GM21529 (cell line): ENCODE results near the gene CHST12.
"Not testable (repeated sequence)": the region's sequence is repeated elsewhere in the genome, so short reads cannot be mapped to it uniquely, and the experiment has no call there.

ENCODE experiments used
- ATAC-seq: cut with Tn5 transposase; IDR thresholded peaks from one replicate; pipeline ENCODE4 v1.9.1; 2021; ENCODE audit not compliant: unreplicated experiment

Gene CHST12

GRCh38 chr7:2377492-2377891, 25.9 kb upstream of the CHST12 start:
- not testable (repeated sequence) for ATAC-seq

GRCh38 chr7:2378125-2378524, 25.3 kb upstream of the CHST12 start:
- ATAC-seq = not testable (repeated sequence)

GRCh38 chr7:2379161-2379560, 24.2 kb upstream of the CHST12 start:
- ATAC-seq = no peak

DNA sequence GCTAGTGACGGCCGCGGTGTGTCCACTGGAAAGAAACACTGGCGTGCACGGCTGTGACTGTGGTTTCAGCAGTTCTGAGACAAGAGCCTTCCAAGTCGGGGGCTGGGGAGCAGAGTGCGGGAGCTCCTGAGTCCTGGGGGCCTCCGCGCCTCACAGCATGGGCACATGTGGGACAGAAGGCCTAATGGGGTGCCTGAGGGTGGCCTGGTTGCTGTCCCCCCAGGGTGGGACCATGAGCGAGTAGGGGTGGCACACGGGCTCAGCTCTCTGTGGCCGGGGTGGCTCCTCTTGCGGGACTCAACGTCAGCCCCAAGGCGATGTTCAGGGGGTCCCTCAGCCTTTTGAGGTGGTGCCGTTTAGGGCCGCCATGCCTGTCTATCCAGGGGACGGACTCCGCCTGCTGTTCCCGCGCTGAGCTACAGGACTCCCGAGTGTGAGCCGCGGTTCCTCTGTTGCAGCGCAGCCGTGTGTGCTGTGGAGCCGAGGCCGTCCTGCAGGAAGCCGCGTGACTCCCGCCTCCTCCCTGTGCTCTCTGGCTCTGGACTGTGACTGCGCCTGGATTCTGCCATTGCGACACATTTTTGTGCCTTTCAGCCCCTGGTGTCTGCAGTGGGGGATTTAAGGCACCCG, 23.5 kb upstream of the CHST12 start:
- no peak for ATAC-seq

DNA sequence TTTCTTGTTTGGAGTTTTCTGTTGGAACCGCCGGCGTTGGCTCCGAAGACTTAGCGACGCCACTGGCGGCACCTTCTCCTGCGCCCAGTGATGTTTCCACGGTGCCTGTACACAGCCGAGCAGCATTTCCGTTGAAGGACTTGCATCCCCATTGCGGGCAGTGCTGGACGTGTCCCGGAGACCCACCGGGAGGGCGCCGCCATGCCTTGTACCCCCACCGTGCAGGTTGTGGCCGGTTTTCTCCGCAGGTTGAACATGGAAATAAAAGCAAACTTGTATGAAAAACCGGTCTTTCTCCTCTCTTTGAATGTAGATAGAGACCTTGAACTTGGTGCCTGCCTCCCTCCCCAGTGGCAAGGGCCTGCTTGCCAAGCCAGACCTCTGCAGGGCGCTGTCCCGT, 22.9 kb upstream of the CHST12 start:
- no peak for ATAC-seq

DNA sequence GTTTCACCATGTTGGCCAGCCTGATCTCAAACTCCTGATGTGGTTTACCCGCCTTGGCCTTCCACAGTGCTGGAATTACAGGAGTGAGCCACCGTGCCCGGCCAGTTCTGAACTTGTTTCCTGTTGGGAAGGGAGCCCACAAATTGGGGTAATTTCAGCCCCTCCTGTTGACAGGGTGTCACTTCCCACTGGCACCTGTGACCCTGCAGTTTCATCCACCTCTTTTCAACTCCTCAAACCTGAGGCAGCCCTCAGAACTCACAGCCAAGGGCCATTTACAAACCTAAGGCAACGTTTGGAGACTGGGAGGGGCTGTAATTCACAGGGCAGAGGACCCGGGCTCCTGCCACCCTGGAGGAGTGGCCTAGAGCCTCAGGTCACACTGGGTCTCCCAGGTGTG, 22.2 kb upstream of the CHST12 start:
- no peak for ATAC-seq

DNA sequence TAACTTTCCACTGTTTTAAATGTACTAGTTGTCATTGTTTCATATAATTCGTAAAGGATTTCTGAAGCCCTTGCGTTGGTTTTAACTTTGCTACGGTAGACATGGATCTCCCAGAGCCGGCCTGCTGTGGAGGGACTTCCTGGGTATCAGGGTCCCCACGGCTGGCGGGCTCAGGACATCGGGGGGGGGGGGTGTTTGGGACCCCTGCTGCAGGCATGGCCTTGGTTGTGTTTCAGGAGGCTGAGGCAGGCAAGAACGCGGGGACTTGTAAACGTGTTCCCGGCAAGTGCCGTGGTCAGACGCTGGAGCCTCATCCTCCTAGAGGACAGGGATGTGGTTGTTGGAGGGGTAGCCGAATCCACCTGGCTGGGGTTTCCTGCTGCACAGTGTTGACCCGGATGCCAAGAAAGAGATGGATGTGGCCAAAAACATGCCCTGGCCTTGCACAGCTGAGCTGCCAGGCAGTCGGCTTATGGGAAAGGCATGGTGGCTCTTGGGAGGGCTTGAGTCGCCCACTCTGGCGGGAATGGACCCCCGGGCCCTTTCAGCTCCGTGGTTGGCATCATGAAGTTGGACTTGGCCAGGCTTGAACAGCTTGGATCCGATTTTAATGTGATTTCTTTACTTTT, 21.4 kb upstream of the CHST12 start:
- ATAC-seq = no peak

DNA sequence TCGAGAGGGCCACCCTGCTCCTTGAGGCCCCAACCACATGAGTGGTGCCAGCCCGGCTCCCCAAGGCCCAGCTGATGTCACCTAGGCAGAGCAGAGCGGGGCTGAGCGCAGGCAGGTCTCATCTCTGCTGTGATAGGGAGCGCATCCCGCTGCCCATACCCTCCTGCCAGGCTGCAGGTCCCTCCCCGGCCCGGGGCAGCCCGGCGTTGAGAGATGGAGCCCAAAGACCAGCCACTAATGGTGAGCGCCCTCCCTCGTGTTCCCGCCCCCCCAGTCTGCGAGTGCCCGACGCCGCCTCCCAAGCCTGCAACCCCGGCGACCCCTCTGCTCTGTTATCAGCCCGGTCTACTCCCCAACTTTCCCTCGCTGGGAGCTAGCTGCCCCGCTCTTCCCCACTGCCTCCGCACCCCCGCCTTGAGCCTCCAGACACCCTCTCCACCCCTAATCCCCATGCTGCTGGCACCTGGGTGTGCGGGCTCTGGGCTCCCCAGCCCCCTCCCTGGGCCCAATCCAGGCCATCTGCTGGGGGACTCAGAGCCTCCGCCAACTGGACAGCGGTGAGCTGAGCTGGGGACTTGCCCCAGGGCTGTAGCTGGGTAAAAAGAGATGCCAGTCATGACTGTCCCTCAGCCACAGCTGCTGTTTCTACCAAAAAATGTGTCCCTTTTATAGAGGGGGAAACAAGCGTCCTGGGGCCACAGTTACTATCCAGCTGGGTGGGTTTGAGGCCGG, 19.7 kb upstream of the CHST12 start:
- ATAC-seq = no peak

- ATAC-seq = no peak
These were observed 18.8 kb upstream of the CHST12 start for GRCh38 chr7:2384354-2385243.

DNA sequence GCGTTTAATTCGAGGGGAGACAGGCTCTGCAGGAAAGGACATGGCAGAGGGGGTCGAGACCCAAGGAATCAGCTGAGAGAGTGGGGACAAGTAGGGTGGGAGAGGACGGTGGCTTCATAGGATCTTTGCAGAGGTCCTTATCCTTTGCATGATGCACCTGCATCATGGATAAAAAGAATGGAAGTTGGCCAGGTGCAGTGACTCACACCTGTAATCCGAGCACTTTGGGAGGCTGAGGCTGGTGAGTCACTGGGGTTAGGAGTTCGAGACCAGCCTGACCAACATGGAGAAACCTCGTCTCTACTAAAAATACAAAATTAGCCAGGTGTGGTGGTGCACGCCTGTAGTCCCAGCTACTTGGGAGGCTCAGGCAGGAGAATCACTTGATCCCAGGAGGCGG, 17.3 kb upstream of the CHST12 start:
- ATAC-seq = not testable (repeated sequence)

- no peak for ATAC-seq
These were observed 16.3 kb upstream of the CHST12 start for GRCh38 chr7:2386964-2387669.

- no peak for ATAC-seq
These were observed 15.3 kb upstream of the CHST12 start for GRCh38 chr7:2387897-2388636.

DNA sequence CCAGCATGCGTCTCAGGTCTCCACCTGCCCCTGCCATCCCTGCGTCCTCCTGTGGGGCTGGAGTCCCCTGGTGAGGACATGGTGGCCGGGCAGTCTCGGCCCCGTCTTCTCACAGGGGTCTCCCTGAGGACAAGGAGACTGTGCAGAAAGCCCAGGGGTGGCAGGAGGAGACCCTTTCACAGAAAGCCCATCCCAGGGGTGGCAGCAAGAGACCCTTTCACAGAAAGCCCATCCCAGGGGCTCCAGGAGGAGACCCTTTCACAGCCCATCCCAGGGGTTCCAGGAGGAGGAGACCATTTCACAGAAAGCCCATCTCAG, 14.8 kb upstream of the CHST12 start:
- ATAC-seq = no peak

DNA sequence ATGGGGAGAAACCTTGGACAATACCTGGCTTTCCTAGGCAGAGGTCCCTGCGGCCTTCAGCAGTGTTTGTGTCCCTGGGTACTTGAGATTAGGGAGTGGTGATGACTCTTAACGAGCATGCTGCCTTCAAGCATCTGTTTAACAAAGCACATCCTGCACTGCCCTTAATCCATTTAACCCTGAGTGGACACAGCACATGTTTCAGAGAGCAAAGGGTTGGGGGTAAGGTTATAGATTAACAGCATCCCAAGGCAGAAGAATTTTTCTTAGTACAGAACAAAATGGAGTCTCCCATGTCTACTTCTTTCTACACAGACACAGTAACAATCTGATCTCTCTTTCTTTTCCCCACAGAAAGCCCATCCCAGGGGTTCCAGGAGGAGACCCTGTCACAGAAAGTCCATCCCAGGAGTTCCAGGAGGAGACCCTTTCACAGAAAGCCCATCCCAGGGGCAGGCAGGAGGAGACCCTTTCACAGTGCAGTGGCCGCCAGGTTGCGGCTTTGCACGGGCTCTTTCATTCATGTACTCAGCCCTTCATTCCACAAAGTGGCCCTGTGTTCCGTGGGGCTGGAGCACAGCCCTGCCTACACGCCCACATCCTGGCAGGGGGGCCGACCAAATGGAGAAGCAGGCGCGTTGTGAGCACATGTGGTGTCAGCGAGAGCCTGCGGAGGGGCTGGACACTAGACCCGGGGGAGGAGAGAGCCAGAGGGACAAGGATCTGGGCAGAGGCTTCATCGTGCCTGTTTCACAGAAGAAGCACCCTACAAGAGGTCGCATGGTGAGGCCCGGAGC, 13.2 kb upstream of the CHST12 start:
- ATAC-seq = not testable (repeated sequence)

GRCh38 chr7:2393706-2394105, 9.7 kb upstream of the CHST12 start:
- no peak for ATAC-seq

DNA sequence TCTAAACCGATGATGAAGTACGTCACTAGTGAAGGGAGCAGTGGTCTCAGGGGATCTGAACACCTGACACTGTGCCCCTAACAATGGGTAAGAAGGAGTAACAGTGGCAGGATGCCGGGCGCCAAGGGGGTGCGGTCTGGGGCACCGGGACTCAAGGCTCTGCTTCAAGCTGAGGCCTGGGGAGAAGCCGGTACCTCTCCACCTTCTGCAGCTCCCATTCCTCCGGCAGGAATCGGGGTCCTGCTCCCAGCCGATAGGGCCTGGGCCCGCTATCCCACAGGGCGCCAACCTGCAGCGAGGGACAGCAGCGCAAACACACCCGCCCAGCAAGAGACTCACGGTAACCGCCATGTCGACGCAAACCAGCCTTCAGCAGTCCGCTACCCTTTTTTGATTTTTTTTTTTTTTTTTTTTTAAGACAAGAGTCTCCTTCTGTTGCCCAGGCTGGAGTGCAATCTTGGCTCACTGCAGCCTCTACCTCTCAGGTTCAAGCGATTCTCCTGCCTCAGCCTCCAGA, 8.8 kb upstream of the CHST12 start:
- no peak for ATAC-seq

DNA sequence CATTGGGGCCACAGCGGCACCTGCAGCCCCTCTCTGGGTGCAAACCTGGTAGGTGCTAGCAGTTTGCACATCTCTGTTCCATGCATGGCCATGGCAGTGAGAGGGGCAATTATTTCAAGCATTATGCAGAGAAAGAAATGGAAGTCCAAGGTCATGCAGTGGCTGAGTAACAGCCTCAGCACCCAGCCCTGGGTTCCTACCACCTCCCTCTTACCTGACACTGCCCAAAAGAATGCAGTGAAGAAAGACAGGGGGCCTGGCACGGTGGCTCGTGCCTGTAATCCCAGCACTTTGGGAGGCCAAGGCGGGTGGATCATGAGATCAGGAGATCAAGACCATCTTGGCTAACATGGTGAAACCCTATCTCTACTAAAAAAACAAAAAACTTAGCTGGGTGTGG, 4.9 kb upstream of the CHST12 start:
- ATAC-seq = no peak

DNA sequence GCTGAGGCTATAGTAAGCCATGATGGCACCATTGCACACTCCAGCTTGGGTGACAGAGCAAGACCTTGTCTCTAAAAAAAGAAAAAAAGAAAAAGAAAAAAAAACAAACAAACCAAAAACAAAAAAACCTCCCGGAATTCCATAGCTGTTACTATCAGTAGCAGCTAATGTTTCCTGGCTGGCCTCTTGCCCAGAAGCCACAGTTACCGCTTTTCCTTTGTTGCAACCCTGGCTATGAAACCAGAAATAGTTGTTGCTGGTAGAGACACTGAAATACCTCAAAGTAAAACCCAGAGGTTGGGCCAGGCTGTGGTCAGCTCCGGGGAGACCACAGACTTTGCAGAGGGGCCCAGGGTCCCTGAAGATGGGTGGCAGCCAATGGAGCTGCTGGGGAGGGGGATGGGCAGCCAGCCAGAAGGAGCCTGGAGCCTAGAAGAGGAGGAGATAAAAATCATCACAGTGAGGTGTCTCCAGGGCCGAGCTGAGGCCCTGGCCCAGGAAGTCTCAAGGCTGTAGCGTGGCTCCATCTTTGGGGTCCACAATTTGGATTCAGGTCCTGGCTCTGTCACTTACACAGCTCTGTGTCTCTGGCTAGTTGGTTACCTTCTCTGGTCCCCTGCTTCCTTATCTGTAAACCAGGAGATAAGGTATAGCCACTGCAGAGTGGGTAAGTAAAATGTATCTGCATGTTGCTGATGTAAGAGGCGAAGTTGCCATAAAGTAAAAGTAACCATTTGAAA, 3.4 kb upstream of the CHST12 start:
- no peak for ATAC-seq

DNA sequence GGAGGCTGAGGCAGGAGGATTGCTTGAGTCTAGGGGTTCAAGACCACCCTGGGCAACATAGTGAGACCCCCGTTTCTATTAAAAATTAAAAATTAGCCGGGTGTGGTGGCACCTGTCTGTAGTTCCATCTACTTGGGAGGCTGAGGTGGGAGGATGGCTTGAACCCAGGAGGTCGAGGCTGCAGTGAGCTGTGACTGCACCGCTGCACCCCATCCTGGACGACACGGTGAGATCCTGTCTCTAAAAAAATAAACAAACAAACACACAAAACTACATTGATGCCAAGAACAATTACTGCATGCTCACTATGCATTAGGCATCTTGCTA, 761 bp upstream of the CHST12 start:
- no peak for ATAC-seq
